Smooth muscle cell (in vitro differentiated cells): Measurements from ENCODE around the gene POLR2C. TPM values are rescaled to one million over a fixed set of nuclear protein-coding genes. Genes with fewer than 3 reads are reported as not detected.

Source experiments
- DNase-seq: peaks from one replicate; lab custom pipeline; 2025; ENCODE audit not compliant: unreplicated experiment; lab: John Stamatoyannopoulos, UW
- H2AFZ ChIP-seq: fragments of 200-600 bp; sonication (generic); 2 replicates; pipeline ENCODE4 v1.6.0; 2016; ENCODE audit warnings: antibody characterized with exemption, low read depth, mild to moderate bottlenecking
- H3F3A ChIP-seq: fragments of 200-600 bp; sonication (generic); 2 replicates; pipeline ENCODE4 v1.6.0; 2017; ENCODE audit warnings: antibody characterized with exemption, low read depth
- H3K27ac ChIP-seq: fragments of 200-600 bp; sonication (generic); 2 replicates; pipeline ENCODE4 v1.5.1; 2016; ENCODE audit warnings: low read depth, mild to moderate bottlenecking
- H3K27me3 ChIP-seq: fragments of 200-600 bp; sonication (generic); 2 replicates; pipeline ENCODE4 v1.6.1; 2016; ENCODE audit warnings: low read depth, mild to moderate bottlenecking
- H3K36me3 ChIP-seq: fragments of 200-600 bp; sonication (generic); 2 replicates; pipeline ENCODE4 v1.5.1; 2016; ENCODE audit warnings: low read depth
- H3K4me1 ChIP-seq: fragments of 200-600 bp; sonication (generic); 2 replicates; pipeline ENCODE4 v1.5.1; 2016; ENCODE audit warnings: low read depth
- H3K4me2 ChIP-seq: fragments of 200-600 bp; sonication (generic); 2 replicates; pipeline ENCODE4 v1.6.0; 2016; ENCODE audit warnings: mild to moderate bottlenecking
- H3K4me3 ChIP-seq: fragments of 200-600 bp; sonication (generic); 2 replicates; pipeline ENCODE4 v1.5.1; 2016; ENCODE audit warnings: mild to moderate bottlenecking
- H3K79me2 ChIP-seq: fragments of 200-600 bp; sonication (generic); 2 replicates; pipeline ENCODE4 v1.6.0; 2016; ENCODE audit warnings: low read depth, mild to moderate bottlenecking
- H3K9ac ChIP-seq: fragments of 200-600 bp; sonication (generic); 2 replicates; pipeline ENCODE4 v1.6.0; 2016; ENCODE audit warnings: low read depth
- H3K9me3 ChIP-seq: fragments of 200-600 bp; sonication (generic); replicated peaks from 2 replicates; pipeline ENCODE4 v1.5.1; 2016; ENCODE audit warnings: low read depth
- H4K20me1 ChIP-seq: fragments of 200-600 bp; sonication (generic); 2 replicates; pipeline ENCODE4 v1.6.0; 2016; ENCODE audit warnings: low read depth
- CTCF ChIP-seq: fragments of 200-600 bp; sonication (generic); IDR thresholded peaks from 2 replicates; pipeline ENCODE4 v1.5.1; 2017; ENCODE audit warnings: borderline replicate concordance, mild to moderate bottlenecking, antibody characterized with exemption; ENCODE audit not compliant: insufficient read depth, poor library complexity, severe bottlenecking
- WGBS: methylation state at CpG from one replicate; pipeline ENCODE4 v1.1.7; 2016; ENCODE audit warnings: low lambda C conversion rate; 5-methylcytosine and 5-hydroxymethylcytosine counted together
- polyA plus RNA-seq: library from polyadenylated mRNA; unstranded; fragments of >200 nt; fragmentation: Nextera tagmentation; extraction: Ambion mirVana; gene quantifications from 2 replicates; pipeline ENCODE4 v1.2.1, GENCODE V29; 2016
- total RNA-seq: library from RNA; depleted of rRNA; stranded (reverse); fragments of >200 nt; gene quantifications from 2 replicates; pipeline ENCODE4 v1.2.3, GENCODE V29; 2014

Gene POLR2C
- total and polyA plus RNA-seq, 2 experiments from 2014 or later = 67.3 to 90.0 TPM

- Histone ChIP-seq H3K9ac (no peak overlapping the region), H3K27ac (no peak overlapping the region), H3K4me3 (no peak overlapping the region), H3K4me2 (no peak overlapping the region), H3K79me2 (no peaks in the 10 kb centered on the region), H3K9me3 (no peaks in the 10 kb centered on the region), H2AFZ (no peak overlapping the region), H3K27me3 (no peaks in the 10 kb centered on the region), H3K4me1 (no peaks in the 10 kb centered on the region), H3K36me3 (no peaks in the 10 kb centered on the region), H4K20me1 (no peaks in the 10 kb centered on the region), H3F3A (peaks cover 16% of the 10 kb centered on the region)
- 90% methylated on average over 10 of the region's 10 CpGs for WGBS
- DNase-seq = no peak
- TF ChIP-seq CTCF = no peak
Measured at GRCh38 chr16:57516176-57516725, 53.8 kb downstream of the POLR2C start.

- Histone ChIP-seq H4K20me1 (no peaks in the 10 kb centered on the region), H3K4me2 (no peak overlapping the region), H3K27ac (no peak overlapping the region), H2AFZ (no peak overlapping the region), H3K9me3 (no peaks in the 10 kb centered on the region), H3K36me3 (no peaks in the 10 kb centered on the region), H3K79me2 (no peaks in the 10 kb centered on the region), H3K9ac (no peak overlapping the region), H3K27me3 (no peaks in the 10 kb centered on the region), H3K4me3 (no peak overlapping the region), H3F3A (peaks cover 16% of the 10 kb centered on the region), H3K4me1 (no peaks in the 10 kb centered on the region)
- 92% methylated on average over 3 of the region's 3 CpGs for WGBS
- TF ChIP-seq CTCF = no peak
- no peak for DNase-seq
Measured at GRCh38 chr16:57516773-57517172, 54.3 kb downstream of the POLR2C start.

GRCh38 chr16:57517397-57518367 is 55.2 kb downstream of the POLR2C start:
- Histone ChIP-seq H3K4me2 (no peak overlapping the region), H3K36me3 (no peaks in the 10 kb centered on the region), H3K4me3 (no peak overlapping the region), H3K27me3 (no peaks in the 10 kb centered on the region), H3K9me3 (no peaks in the 10 kb centered on the region), H3K4me1 (no peaks in the 10 kb centered on the region), H3K9ac (no peak overlapping the region), H3K79me2 (no peaks in the 10 kb centered on the region), H2AFZ (no peak overlapping the region), H3F3A (peaks cover 15% of the 10 kb centered on the region), H4K20me1 (no peaks in the 10 kb centered on the region), H3K27ac (no peak overlapping the region)
- no peak for TF ChIP-seq CTCF
- 97% methylated on average over 31 of the region's 31 CpGs for WGBS
- no peak for DNase-seq
